T-helper 1 cell (primary cell): ENCODE measurements around the gene LYRM9.
"Not testable (repeated sequence)": the region's sequence is repeated elsewhere in the genome, so short reads cannot be mapped to it uniquely, and the experiment has no call there.

Experiments used
- DNase-seq, 5 donors: peaks; one replicate each; pipeline ENCODE4 v3.0.0-alpha.2; 2012 to 2020

Gene LYRM9

DNA sequence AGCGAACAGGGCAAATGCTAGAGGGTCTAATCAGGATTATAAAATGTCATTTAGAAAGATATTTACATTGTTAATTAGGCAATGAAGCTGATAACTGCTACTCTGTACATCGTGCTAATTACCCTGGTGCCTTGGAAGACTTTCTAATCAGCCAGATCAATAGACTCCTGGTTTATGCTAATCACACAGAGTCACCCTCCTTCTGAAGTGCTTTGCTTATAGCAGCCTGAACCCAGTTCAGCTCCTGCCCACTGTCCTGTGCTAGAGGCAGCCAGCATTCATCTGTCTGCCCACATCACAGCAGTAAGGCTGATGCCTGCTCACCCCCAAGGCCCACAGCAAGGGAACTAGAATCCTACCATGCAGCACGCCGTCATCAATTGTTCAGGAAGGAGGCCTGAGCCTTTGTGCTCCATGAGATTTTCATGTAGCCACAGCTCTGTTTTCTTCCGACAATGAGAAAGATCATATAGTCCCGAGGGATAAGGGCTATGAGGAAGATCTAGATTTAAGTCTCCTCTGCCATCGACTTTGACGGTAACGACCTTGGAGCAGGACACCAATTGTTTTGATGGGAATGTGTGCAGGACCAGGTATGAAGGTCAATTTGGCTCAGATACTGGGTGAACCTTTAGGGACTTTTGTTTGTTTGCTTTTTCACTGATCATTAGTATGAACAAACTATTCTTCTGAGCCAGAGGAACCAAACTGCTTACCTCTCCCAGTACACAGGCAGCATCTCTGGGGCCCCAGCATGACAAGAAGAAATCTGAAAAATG is 12.5 kb upstream of the LYRM9 start:
- no peak for DNase-seq

DNA sequence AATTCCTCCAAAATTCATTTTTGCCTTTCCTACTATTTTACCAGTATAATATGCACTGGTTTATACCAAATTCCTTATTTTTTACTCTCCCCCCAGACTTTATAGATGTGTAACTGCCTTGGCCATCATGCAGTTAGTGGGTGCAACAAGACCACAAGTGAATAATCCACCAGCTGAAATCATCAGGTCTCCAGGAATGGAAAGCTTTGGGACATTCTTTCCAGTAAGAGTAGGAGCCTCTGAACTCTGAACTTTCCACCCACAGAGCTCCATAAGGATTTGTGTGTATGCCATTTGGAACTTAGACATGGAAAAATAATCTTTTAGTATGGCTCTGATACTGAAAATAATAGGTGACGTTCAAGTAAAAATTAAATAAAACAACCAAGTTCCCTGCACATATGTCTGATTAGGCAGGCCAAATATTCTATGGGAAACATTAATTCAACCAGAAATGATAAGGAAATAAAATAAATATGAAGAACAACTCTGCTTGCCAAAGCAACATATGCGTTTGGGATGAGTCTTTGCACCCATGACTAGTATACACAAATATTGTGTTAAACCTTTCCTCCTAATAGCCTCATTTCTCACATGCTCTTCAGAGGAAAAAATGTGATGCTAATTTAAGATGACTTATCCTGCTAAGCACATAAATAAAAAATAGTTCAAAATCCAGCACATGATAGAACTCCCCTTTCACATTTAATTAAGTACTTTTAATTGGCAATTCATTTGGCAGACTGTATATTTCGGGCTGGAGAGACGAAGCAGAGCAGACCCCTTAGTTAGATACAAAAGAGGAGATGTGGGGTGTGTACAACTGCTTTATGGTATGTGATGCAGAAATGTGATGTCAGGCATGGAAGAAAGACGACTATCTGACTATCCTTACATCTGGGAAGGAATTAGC is 11.6 kb upstream of the LYRM9 start:
- DNase-seq: no peak

DNA sequence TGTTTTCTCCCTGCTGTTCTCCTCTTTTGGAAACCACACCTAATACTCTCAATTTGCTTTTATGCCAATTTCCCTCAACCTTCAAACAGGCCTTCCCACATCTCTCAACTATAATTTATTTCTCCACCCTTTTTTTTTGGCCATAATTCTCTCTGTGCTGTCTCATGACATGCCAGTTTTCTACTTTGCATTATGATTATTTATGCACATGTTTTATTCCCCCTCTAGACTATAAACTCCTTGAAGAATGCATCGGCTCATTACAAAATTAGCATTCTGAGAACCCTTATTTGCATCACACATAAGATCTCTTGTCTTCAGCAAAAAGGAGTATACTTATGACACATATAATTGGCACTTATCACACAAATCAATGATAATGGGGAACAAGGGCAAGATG is 10.9 kb upstream of the LYRM9 start:
- no peak for DNase-seq

DNA sequence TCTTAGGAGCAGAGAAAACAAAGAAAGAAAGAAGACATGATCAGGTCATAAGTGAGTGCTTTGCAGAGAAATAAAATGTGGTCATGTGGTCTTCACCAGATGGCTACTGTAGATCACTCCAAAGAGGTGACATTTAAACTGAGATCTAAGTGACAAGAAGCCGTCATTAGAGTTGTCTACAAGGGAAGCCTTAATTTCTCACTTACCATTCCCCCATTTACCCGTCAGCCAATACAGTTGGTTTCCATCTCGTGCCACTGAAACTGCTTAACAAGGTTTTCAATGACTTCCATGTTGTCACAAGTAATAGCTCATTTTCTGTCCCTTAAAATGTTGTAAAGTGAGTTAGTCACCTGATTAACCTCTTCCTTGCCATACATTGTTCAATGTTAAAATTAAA is 6.4 kb upstream of the LYRM9 start:
- DNase-seq: no peak

DNA sequence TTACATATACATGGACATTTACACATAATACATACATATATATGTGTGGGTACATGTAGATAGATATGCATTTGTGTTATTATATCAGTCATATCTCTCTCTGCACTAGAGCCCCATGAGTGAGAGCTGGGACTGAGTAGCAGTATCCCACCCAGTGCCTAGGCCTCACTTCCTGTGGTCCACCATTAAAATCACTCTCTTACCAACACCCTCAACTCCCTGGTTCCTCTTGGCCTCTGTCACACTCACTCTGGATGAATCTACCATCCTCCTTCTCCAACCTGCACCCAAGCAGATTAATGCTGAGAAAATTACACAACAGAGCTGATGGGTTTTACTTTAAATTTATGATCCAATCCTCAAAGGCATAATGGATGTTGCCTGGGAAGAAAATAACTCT is 4.9 kb upstream of the LYRM9 start:
- no peak for DNase-seq

DNA sequence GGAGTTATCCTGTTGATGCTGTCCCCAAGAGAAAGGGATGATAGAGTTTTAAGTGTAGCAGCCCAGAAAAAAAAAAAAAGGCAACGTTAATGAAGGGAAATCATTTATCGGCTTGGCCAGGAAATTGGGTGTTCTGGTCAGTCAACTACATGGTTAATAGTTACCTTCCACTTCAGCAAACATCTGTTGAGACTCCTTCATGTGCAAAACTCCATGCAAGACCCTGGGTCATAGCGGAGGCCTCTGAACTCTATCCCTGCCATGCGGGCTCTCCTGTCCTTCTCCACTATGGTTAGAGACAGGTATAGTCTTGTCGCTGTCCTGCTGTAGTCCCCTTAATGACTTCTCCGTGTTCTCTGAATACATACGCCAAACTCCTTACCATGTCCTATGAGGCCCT is 3.5 kb upstream of the LYRM9 start:
- DNase-seq: no peak

DNA sequence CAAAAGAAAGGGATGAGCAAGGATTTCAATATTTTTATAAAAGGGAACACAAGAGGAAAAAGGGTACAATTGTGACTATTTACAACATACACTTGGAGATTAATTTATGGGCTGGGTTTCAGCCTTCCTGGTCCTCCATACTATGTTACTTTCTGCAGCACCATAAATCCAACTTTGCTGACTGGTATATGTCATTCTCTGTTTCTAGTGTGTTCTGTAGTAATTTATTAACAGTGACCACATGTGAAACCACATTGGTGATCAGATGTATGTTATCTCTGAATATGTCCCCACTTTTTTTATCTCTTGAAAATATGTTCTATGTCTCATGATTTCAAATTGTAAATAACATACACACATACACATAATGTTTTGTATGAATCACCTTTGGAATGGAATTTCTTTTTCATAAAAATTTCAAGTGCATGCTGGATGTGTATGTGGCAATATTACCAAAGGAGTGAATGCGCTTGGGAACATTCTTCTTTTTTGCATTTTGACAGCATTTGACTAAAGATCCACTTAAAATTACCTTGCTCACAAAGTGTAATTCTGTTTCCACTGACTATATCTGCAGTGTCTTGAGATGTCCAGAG is 2.9 kb upstream of the LYRM9 start:
- no peak for DNase-seq

DNA sequence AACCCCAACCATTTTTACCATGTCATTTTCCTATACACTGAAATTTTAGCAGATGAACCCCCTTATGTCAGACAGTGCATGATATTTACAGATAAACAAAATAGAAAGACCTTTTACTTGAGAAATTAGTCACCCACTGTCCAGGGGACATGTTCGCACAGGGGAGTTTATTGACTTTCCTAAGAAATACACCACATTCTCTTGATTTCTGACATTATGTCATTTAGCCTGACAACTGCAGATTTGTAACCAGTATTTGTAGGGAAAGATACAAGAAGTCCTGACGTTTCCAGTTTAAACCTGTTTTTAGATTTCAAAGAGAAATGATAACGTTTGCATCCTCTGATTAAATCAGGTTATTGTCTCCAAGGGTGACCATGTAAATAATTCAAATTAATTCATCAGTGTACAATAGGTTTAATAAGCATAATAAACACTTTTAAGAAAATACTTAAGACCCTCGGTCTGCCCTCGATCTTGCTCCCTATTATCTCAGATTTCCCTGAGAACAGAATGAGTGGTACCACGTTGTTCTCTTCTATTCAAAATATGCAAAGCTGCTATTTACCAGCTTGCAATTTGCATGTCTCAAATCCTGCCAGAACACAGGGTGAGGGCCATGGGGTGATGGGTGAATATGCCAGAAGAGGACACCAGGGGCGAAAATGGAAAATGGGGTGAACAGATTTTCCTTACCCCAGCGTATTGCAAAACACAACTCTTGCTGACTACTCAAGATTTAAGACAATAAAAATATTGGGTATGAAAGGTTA is 2.1 kb upstream of the LYRM9 start:
- DNase-seq: no peak

DNA sequence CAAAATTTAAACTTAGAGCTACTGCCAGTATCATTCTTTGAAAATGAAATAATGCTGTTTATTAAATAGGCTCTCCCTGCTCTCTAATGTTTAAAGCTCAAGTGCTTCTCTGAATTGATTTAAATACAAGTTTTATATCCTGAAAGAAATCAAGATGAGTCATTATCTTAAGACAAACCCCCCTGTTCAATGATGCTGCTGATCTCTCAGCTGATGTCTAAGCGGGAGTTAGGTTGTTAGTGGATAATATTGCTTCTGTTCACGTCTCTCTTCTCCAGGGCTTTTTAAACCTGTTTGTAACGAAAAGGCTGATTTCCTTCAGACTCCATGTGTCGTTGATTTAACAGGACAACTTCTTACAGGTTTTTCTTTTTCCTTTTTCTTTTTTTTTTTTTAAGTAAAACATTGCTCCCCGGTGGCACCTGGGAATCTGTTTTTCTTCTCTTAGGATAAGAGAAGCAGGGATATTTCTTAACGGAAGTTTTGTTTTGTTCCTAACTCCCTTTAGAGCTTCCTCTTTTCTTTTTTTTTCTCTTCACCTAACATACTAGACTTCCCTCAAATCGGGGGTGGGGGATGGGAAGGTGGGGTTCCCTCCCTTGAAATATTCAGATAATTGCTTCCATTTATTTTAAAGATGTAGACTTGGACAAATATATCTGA is 807 bp upstream of the LYRM9 start:
- no peak for DNase-seq

DNA sequence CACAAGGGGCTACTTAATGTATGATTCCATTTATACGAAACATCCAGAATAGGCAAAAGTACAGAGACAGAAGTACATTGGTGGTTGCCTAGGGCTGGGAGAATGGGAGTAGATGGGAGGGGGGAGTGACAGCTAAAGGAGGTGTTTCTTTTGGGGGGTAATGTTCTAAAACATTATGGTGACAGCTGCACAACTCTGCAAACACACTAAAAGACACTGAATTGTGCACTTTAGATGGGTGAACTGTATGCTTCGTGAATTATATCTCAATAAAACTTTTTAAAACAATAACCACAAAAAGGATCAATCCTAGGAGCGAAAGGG is 661 bp downstream of the LYRM9 start:
- DNase-seq: no peak

DNA sequence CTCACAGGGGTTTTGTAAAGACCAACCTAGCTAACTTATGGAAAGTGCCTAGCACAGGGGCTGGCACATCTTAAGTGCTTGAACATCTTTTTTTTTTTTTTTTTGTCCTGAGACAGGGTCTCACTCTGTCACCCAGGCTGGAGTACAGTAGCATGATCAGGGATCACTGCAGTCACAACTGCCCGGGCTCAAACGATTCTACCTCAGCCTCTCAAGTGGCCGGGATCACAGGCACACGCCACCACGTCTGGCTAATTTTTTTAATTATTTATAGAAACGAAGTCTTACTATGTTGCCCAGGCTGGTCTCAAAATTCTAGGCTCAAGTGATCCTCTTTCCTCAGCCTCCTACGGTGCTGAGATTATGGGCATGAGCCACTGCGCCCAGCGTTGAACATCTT is 1.3 kb downstream of the LYRM9 start:
- no peak for DNase-seq

DNA sequence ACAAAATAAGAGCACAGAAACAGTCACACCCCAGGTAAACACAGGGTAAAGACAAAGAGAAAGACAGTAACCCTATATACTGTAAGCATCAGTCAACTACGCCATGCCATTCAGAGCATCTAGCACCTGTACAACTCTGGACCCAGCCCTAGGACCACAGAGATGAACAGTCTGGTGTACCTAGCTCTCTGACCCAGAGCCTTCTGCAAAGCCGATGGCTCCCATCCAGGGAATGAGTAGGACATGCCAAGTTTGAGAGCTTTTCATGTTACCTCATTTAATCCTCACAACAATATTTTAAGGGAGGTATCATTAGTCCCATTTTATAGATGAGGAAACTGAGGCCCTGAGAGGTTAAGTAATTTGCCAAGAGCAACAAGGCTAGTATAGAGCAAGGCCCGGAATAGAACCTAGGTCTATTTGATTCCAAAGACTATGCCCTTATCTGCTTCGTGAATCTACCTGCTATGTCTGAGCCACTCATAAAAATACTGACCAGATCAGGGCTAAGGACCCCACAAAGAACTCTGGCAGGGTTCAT is 3.4 kb downstream of the LYRM9 start:
- no peak for DNase-seq

DNA sequence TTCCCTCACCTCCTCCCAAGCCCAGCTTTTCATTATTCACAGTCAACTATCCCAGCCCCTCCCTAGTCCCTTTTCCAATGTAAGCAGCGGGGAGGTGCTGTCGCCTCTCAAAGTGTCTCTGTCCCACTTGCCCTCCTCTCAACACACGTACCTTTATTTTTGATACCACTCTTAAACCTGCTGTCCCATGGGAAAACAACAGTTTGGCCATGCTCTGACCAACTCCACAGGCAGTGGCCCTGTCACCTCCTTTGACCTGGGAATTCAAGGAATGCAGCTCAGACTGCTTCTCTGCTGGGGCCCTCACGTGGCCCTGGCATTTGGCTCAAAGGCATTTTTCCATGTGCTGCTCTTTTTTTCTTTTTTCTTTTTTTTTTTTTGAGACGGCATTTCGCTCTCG is 4.2 kb downstream of the LYRM9 start:
- DNase-seq: no peak

DNA sequence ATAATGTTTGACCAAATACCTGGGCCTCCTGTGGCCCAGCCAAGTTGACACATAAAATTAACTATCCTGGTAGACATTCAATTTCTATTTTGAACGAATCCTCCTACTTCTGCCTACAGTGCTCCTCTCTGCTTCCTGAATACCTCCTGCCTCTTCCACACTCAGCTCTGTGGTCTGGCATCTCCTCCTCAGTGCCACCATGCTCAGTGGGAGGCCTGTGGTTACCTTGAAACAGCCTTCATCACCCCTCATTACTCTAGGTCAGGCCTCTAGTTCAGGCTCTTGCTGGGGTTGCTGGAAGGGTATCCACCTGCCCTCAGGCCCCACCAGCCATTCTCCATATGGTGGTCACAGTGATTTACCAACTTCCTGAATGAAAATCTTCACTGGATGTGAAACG is 5.1 kb downstream of the LYRM9 start:
- no peak for DNase-seq

DNA sequence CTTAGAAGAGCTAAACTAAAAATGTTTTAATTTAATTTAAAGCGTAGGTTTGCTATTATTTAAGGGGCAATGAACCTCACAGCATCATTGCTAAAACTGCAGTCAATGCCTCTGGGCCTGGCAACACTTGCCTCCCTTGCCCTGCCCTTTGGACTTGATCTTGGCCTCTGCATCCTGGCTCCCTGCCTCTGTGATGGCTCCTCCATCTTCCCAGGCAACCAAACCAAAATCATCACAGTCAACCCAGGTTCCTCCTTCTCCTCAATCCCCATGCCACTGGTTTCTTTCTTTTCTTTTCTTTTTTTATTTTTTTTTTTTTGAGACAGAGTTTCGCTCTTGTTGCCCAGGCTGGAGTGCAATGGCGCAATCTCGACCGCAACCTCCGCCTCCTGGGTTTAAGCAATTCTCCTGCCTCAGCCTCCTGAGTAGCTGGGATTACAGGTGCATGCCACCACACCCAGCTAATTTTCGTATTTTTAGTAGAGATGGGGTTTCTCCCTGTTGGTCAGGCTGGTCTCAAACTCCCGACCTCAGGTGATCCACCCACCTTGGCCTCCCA is 6.7 kb downstream of the LYRM9 start:
- not testable (repeated sequence) for DNase-seq

DNA sequence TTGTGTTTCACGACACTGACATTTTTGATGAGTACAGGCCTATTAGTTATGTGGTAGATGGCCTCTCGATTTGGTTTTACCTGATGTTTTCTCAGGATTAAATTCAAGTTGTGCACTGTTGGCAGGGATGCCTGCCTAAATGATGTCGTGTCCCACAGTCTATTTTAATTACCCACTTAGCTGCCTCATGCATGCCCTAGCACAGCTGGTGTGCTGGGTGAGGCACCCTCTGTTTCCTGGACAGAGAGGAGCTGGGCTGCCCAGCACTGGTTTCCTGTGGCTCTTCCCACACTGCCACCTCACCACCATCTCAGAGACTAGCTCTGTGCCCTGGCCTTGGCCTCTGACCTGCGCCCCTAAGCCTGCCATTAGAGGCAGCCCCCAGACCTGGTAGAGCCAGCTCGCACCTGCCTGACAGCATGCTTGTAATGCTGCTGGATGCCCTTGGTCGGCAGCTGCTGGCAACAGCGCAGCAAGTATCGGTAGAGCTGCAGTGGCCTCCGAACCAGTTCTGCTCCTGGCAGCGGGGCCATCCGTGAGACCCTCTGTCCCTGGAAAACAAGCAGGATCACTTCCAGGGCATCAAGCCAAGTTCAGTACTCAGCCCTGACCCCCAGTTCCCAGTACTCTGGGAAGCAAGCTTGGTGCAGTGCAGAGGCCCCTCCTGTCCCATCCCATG is 10.9 kb downstream of the LYRM9 start:
- no peak for DNase-seq

DNA sequence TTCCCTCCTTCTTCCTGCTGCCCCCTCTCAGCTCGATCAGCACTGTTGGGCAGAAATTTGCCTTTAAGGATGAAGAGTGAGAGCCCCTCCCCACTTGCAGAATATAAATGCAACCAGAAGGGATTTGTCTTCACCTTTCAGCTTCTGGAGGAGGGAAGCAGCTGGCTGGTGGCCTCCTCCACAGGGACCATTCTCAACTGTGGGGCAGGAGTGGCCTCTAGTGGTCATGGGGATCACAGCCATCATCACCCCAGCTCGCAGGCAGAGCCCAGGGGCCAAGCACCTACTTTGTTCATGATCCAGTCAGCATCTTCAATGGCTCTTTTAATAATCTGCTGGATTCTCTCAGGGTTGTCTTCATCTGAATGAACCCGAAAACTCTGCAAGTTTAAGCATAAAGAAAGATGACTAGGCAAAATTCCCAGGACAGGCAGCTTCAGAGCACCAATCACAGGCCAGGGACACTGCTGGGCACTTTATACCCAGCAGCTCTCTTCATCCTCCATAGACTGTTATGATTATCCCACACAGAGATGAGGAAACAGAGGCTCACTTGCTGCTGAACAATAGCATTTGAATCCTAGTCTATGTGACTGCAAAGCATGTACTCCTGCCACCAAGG is 13.1 kb downstream of the LYRM9 start:
- DNase-seq: peak; percentile 19 to 68 (median 49)

DNA sequence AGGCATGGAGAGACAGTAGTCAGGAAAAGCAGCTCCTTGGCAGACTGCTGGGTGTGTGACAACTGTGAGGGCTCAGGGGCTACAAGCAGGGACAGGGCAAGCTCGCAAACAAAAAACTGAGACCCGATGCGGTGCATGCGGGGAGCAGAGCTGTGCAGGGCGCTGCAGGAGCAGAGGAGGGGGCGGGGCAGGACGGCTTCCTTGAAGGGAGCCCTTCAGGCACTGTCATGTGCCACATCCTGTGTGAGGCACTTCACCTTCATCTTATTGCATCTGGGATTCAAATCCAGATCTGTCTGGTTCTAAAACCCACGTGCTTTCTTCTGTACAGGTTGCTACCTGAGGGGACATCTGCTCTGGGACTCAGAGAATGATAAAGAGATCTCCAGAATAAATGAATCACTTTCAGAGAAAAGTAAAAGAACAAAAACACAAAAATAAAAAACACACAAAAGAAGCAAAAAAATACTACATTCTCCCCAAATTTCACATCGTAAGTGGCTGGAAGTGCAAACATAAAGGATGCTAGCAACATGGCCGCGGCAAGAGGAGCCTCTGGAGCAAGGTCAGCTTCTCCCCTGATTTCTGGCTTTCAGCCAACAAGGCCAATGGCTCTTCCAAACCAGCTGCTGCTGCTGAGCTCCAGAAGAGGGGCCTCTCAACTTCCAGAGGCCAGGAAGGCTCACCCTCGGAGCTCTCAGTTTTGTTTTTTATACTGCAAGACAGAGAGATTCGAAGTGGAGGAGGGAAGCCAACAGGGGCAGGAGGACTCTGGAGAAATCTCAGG is 14.2 kb downstream of the LYRM9 start:
- DNase-seq: peak in 3 of 5 donors; percentile 11 to 72 (median 15)

DNA sequence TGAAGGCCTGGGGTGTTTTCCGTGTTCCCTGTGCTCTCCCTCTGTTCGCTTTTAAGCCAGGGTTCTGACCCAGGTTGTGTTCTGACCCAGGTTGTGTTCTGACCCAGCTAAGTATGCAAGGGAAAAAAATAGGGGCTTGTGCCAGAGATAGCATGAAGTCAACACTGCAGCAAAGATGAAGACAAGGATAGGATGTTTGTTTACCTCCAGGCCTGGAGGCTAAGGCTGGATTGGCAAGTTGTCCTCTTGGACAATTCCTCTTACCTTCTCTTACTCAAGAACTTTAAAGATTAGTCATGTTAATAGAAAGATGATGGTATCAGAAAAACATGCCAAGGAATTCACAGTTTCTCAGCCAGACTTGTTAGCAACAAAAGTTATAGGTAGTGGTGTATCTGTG is 19.4 kb downstream of the LYRM9 start:
- no peak for DNase-seq

DNA sequence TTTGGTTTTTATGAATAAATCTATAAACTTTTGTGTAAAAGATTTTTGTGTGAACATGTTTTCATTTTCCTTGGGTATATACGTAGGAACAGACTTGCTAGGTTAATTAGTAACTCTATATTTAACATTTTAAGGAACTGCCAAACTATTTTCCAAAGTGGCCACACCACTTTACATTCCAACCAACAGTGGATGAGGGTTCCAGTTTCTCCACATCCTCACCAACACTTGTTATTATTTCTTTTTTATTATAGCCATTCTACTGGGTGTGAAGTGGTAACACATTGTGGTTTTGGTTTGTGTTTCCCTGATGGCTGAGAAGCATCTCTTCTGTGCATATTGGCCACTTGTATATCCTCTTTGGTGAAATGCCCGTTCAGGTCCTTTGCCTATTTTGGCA is 20.0 kb downstream of the LYRM9 start:
- no peak for DNase-seq
